Uterus (tissue), 2 donors: ENCODE results near the gene FBXO9.

Experiments
- CTCF ChIP-seq, 4 experiments: fragments of 200-600 bp in 2 of 4; fragments of 450-650 bp in 2 of 4; sonication (generic) in 2 of 4; IDR thresholded peaks; one replicate each; pipeline ENCODE4 v1.5.1; 2016 to 2019; ENCODE audit warnings: antibody characterized with exemption in 4 of 4, mild to moderate bottlenecking in 2 of 4, moderate library complexity in 1 of 4
- POLR2A ChIP-seq, 2 donors: fragments of 450-650 bp; IDR thresholded peaks; one replicate each; pipeline ENCODE4 v1.6.1; 2016; ENCODE audit warnings: antibody characterized with exemption in 2 of 2, mild to moderate bottlenecking in 1 of 2, moderate library complexity in 1 of 2

DNA sequence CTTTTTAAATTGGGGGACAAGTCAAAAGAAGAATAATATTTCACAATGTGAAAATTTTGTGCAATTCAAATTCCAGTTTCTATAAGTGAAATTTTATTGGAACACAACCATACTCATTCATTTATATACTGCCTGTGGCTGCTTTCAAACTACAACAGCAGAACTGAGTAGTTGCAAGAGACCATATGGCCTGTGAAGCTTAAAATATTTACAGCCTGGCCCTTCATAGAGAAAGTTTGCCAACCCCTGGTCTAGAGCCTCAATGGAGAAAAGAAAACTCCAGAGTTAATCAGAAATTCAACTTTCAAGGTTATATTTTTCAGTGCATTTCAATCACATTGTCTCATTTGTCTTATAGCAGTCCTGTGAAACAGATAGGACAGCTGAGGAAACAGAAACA is 26.6 kb upstream of the FBXO9 start:
- TF ChIP-seq CTCF (IDR thresholded peaks at IDR 0.05), result no peak
- TF ChIP-seq POLR2A (IDR thresholded peaks at IDR 0.05), result no peak
